HL-60 (cell line): ENCODE results near the gene TIMM23.

ENCODE experiments used
- DNase-seq, 2 experiments: peaks; one replicate each; pipeline ENCODE4 v3.0.0-alpha.2; 2010 to 2020; ENCODE audit warnings: low read depth in 1 of 2, low spot score in 1 of 2
- H3K27ac ChIP-seq: fragments of 250-450 bp; sonication (Bioruptor Pico); replicated peaks from 2 replicates; pipeline ENCODE4 v1.5.1; 2020; ENCODE audit warnings: mild to moderate bottlenecking, moderate library complexity
- H3K27me3 ChIP-seq: fragments of 250-450 bp; sonication (Bioruptor Pico); 2 replicates; pipeline ENCODE4 v1.5.1; 2021; ENCODE audit warnings: mild to moderate bottlenecking, moderate library complexity; ENCODE audit not compliant: insufficient read depth, poor library complexity, severe bottlenecking
- H3K4me3 ChIP-seq: replicated peaks from 2 replicates; pipeline ENCODE4 v1.5.1; 2011; ENCODE audit warnings: mild to moderate bottlenecking, control low read depth, low read length; ENCODE audit not compliant: insufficient read depth
- GABPA ChIP-seq: IDR thresholded peaks from 2 replicates; pipeline ENCODE4 v1.6.1; 2012; ENCODE audit warnings: low read depth
- POLR2AphosphoS5 ChIP-seq: IDR thresholded peaks from 2 replicates; pipeline ENCODE4 v1.6.1; 2012; ENCODE audit warnings: low read depth
- SPI1 ChIP-seq: IDR thresholded peaks from 2 replicates; pipeline ENCODE4 v1.6.1; 2012; ENCODE audit warnings: low read depth, mild to moderate bottlenecking, borderline replicate concordance
- TF ChIP-seq, protein P1 (sequence below): IDR thresholded peaks from one replicate; pipeline ENCODE4 v1.5.1; 2011; ENCODE audit warnings: low read length, control low read depth, inconsistent platforms; ENCODE audit not compliant: insufficient read depth
- TF ChIP-seq, protein P2 (sequence below): IDR thresholded peaks from 2 replicates; pipeline ENCODE4 v1.6.1; 2012; ENCODE audit warnings: low read depth; ENCODE audit not compliant: insufficient replicate concordance

Gene TIMM23

DNA sequence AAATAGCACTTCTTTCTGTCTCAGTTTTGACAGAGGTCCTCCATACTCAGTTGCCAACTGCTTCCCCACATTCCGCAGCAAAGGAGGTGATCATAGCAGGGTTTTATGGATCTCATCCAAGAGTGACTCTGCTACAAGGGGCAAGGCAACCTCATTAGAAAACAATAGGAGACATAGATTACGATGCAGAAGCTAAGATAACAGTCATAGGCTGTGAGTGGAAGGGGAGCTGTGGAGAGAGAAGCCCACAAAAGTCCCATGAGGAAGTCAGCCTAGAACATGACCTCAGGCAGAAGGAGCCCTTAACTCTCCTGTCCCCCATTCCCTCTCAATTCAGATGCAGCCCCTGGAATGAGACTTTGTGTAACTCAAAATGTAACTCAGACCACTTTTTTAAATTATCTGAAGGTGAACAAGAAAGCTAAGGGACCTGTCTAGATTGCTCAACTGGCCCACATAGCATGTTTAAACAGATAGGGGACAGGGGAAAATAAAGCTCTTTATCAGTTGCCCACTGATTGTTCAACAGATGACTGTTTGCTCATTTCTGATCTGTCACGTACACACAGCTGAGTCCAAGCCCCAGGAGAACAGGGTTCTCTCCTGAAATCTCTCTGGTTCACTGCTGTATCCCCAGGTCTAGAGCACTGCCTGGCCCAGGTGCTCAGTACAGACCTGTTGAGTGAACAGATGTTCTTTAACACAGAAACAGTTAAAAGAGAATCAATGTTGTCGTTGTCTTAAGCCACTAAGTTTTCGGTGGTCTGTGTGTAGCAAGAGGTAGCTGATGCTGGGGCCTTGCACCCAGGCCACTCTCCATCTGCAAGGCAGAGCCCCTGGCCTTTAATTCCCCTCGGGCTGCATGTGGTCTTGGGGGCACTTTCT is 59.6 kb downstream of the TIMM23 start:
- TF ChIP-seq SPI1 = peak; percentile 52; the same call in 1 of the 2 replicates
- TF ChIP-seq, protein P1, sequence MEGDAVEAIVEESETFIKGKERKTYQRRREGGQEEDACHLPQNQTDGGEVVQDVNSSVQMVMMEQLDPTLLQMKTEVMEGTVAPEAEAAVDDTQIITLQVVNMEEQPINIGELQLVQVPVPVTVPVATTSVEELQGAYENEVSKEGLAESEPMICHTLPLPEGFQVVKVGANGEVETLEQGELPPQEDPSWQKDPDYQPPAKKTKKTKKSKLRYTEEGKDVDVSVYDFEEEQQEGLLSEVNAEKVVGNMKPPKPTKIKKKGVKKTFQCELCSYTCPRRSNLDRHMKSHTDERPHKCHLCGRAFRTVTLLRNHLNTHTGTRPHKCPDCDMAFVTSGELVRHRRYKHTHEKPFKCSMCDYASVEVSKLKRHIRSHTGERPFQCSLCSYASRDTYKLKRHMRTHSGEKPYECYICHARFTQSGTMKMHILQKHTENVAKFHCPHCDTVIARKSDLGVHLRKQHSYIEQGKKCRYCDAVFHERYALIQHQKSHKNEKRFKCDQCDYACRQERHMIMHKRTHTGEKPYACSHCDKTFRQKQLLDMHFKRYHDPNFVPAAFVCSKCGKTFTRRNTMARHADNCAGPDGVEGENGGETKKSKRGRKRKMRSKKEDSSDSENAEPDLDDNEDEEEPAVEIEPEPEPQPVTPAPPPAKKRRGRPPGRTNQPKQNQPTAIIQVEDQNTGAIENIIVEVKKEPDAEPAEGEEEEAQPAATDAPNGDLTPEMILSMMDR = no peak
- no peak for TF ChIP-seq POLR2AphosphoS5
- Histone ChIP-seq H3K27ac (peak overlapping the region; percentile 95), H3K27me3 (no peaks in the 10 kb centered on the region), H3K4me3 (no peak overlapping the region)
- peak in 1 of 2 experiments; percentile 38 for DNase-seq

DNA sequence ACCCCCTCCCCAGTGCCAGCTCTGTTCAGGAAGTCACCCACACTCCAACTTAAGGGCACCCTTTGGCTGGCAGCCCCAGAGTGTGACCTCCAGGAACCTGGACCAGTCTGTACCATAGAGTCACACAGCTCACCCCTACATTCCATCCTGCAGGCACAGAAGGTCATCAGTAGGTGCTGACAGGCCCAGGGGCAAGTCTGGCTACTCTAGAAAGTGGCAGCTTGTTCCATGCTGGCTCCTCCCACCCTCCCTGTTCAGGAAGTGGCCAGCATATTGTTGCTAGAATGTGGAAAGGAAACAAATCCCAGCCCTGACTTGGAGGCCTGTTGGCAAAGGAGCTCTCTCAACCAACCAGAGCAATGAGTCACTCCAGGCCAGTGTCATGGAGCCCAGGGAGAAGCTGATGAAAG is 61.3 kb downstream of the TIMM23 start:
- Histone ChIP-seq H3K27ac (peak overlapping the region; percentile 34), H3K4me3 (no peak overlapping the region), H3K27me3 (no peaks in the 10 kb centered on the region)
- TF ChIP-seq POLR2AphosphoS5 = 0 out of 2 replicates have a peak, but pooled peaks have one; percentile 33
- TF ChIP-seq, protein P2, sequence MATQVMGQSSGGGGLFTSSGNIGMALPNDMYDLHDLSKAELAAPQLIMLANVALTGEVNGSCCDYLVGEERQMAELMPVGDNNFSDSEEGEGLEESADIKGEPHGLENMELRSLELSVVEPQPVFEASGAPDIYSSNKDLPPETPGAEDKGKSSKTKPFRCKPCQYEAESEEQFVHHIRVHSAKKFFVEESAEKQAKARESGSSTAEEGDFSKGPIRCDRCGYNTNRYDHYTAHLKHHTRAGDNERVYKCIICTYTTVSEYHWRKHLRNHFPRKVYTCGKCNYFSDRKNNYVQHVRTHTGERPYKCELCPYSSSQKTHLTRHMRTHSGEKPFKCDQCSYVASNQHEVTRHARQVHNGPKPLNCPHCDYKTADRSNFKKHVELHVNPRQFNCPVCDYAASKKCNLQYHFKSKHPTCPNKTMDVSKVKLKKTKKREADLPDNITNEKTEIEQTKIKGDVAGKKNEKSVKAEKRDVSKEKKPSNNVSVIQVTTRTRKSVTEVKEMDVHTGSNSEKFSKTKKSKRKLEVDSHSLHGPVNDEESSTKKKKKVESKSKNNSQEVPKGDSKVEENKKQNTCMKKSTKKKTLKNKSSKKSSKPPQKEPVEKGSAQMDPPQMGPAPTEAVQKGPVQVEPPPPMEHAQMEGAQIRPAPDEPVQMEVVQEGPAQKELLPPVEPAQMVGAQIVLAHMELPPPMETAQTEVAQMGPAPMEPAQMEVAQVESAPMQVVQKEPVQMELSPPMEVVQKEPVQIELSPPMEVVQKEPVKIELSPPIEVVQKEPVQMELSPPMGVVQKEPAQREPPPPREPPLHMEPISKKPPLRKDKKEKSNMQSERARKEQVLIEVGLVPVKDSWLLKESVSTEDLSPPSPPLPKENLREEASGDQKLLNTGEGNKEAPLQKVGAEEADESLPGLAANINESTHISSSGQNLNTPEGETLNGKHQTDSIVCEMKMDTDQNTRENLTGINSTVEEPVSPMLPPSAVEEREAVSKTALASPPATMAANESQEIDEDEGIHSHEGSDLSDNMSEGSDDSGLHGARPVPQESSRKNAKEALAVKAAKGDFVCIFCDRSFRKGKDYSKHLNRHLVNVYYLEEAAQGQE = no peak
- peak in 1 of 2 experiments; percentile 67 for DNase-seq

DNA sequence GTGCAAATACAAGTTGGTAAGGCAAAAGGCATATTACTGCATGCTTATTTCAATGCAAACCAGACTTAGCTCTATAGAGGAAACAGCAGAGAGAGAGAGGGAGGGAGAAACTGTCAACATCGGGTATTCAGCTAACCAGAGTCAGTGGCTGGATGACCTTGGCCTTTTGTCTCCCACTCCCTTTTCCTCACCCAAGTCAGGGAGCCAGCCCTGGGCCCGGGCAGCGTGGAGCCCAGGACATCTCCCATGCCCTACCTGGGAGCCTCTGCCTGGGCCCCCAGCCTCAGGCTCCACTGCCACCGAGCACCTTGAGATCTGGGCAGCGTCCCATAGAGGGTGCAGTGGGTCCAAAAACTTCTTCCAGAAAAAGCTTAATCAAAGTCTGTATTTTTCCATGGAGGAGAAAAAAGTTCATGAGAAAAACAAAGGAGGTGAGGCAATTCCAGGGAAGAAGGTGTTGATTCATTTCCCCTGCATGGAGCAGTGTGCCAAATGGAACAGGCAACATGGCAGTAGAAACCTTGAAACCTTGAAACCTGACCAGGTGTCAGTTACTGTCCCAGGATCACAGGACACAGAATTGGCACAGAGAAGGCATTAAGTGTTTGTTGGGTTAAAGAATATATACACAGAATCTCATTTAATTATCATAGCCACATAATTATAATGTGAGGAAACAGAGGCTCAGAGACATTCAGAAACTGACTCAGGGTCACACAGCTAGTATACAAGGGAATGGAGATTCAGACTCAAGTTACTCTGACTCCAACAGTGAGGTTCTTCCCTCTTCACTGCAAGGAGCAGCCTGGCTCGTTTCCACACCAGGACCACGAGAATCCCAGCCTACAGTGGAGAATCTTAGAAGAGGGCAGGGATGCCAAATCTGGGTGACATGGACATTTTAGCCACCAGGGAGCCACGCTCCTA is 63.9 kb downstream of the TIMM23 start:
- H3K4me3 ChIP-seq = no peak overlapping the region
- TF ChIP-seq SPI1 (no peak), POLR2AphosphoS5 (no peak), GABPA (no peak)
- TF ChIP-seq, protein P2 = no peak
- TF ChIP-seq, protein P1 = no peak
- no peaks in the 10 kb centered on the region for H3K27me3 ChIP-seq
- H3K27ac ChIP-seq = peak overlapping the region; percentile 31
- DNase-seq = peak in 1 of 2 experiments; percentile 34
